GM12864 (cell line): ENCODE data around the gene CPPED1.

Experiments
- DNase-seq: peaks from one replicate; pipeline ENCODE4 v3.0.0-alpha.2; 2011; ENCODE audit warnings: low read depth
- H3K4me3 ChIP-seq: 2 replicates; pipeline ENCODE4 v1.5.1; 2011; ENCODE audit warnings: mild to moderate bottlenecking, low read depth, low read length, control low read depth
- CTCF ChIP-seq: IDR thresholded peaks from 2 replicates; pipeline ENCODE4 v1.5.1; 2011; ENCODE audit warnings: low read depth, mild to moderate bottlenecking, moderate library complexity, low read length, control low read depth, inconsistent platforms; ENCODE audit errors: missing control alignments

The CPPED1 gene

GRCh38 chr16:12675046-12675445 is 128.6 kb downstream of the CPPED1 start:
- DNase-seq, result no peak
- no peak overlapping the region for H3K4me3 ChIP-seq
- TF ChIP-seq CTCF, result no peak

- no peak overlapping the region for H3K4me3 ChIP-seq
- TF ChIP-seq CTCF, result no peak
- no peak for DNase-seq
Measured at GRCh38 chr16:12674524-12674923, 129.2 kb downstream of the CPPED1 start.

GRCh38 chr16:12674071-12674470 is 129.6 kb downstream of the CPPED1 start:
- DNase-seq, result no peak
- H3K4me3 ChIP-seq, result no peak overlapping the region
- no peak for TF ChIP-seq CTCF

GRCh38 chr16:12673466-12673865 is 130.2 kb downstream of the CPPED1 start:
- H3K4me3 ChIP-seq, result no peak overlapping the region
- DNase-seq, result no peak
- TF ChIP-seq CTCF, result no peak

GRCh38 chr16:12672986-12673385 is 130.7 kb downstream of the CPPED1 start:
- no peak for DNase-seq
- H3K4me3 ChIP-seq, result no peak overlapping the region
- TF ChIP-seq CTCF, result no peak

GRCh38 chr16:12669908-12670307 is 133.8 kb downstream of the CPPED1 start:
- no peak for TF ChIP-seq CTCF

GRCh38 chr16:12667909-12668308 is 135.8 kb downstream of the CPPED1 start:
- no peak for DNase-seq
- H3K4me3 ChIP-seq, result no peak overlapping the region
- no peak for TF ChIP-seq CTCF

More at GRCh38 chr16:12669908-12670307, 133.8 kb downstream of the CPPED1 start:
- no peak overlapping the region for H3K4me3 ChIP-seq
- no peak for DNase-seq
